ENCODE data around the gene MYOG. TPM values are rescaled to one million over a fixed set of nuclear protein-coding genes. Genes with fewer than 3 reads are reported as not detected.

The MYOG gene
- total and polyA plus RNA-seq, 11 donors: not detected

- intact Hi-C loops (cut with DNase I): loop anchor here in 9 of 10 donors (2.0 to 10.0 kb wide), 8 partner anchors 89 to 307 kb away; partner anchors contain the start of gene ADORA1 (in 6 of the 9)
- Histone ChIP-seq H3K36me3 (no peaks in the 10 kb centered on the region), H3K4me1 (peaks cover 0 to 73% (median 35%) of the 10 kb centered on the region in 12 donors), H3K4me3 (no peak overlapping the region), H3K27ac (peak overlapping the region; percentile 62 to 90 (median 74)), H3K9me3 (no peaks in the 10 kb centered on the region), H3K27me3 (peaks cover 0 to 5% (median 0%) of the 10 kb centered on the region in 9 donors)
- 23 to 29% (median 26%) methylated on average over 9 of the region's 9 CpGs for WGBS, 4 donors
- DNase-seq (peak; percentile 76 to 89 (median 80)), ATAC-seq (peak; percentile 76 to 87 (median 81))
- no peak for TF ChIP-seq POLR2A (IDR thresholded peaks at IDR 0.05)
- peak in 4 of 12 donors; percentile 7 to 36 (median 32) for TF ChIP-seq CTCF (IDR thresholded peaks at IDR 0.05)
Measured at GRCh38 chr1:203038217-203038741, 47.5 kb downstream of the MYOG start.

GRCh38 chr1:203037509-203038190, 48.2 kb downstream of the MYOG start:
- Histone ChIP-seq H3K27ac (peak overlapping the region; percentile 62 to 90 (median 74)), H3K9me3 (no peaks in the 10 kb centered on the region), H3K4me3 (no peak overlapping the region), H3K27me3 (peaks cover 0 to 5% (median 0%) of the 10 kb centered on the region in 9 donors), H3K36me3 (no peaks in the 10 kb centered on the region), H3K4me1 (peaks cover 0 to 73% (median 37%) of the 10 kb centered on the region in 12 donors)
- WGBS, 4 donors: 56 to 67% (median 64%) methylated on average over 10 of the region's 10 CpGs
- intact Hi-C loops (cut with DNase I): loop anchor here in 9 of 10 donors (2.0 to 10.0 kb wide), 8 partner anchors 90 to 307 kb away; partner anchors contain the start of gene ADORA1 (in 6 of the 9)
- ATAC-seq (peak; percentile 7 to 13 (median 10)), DNase-seq (no peak)
- TF ChIP-seq POLR2A (IDR thresholded peaks at IDR 0.05) (no peak), CTCF (IDR thresholded peaks at IDR 0.05) (no peak)

GRCh38 chr1:203036537-203036936, 49.3 kb downstream of the MYOG start:
- peaks cover 0 to 5% (median 0%) of the 10 kb centered on the region in 9 donors for H3K27me3 ChIP-seq
- H3K36me3 ChIP-seq: no peaks in the 10 kb centered on the region
- intact Hi-C loops (cut with DNase I): loop anchor here in 7 of 10 donors (5.0 to 10.0 kb wide), 5 partner anchors 91 to 308 kb away; partner anchors contain the start of gene ADORA1 (in 6 of the 7)
- DNase-seq: peak in 1 of 5 donors; percentile 20
- no peaks in the 10 kb centered on the region for H3K9me3 ChIP-seq
- H3K27ac ChIP-seq: peak overlapping the region in 7 of 12 donors; percentile 42 to 90 (median 74)
- 21 to 31% (median 22%) methylated on average over 2 of the region's 2 CpGs for WGBS, 4 donors
- no peak overlapping the region for H3K4me3 ChIP-seq
- no peak for ATAC-seq
- H3K4me1 ChIP-seq: peaks cover 0 to 69% (median 37%) of the 10 kb centered on the region in 12 donors
- no peak for TF ChIP-seq CTCF (IDR thresholded peaks at IDR 0.05)
- TF ChIP-seq POLR2A (IDR thresholded peaks at IDR 0.05): no peak

- 28 to 45% (median 34%) methylated on average over 4 of the region's 4 CpGs for WGBS, 4 donors
- TF ChIP-seq POLR2A (IDR thresholded peaks at IDR 0.05): no peak
- H3K27me3 ChIP-seq: peaks cover 0 to 5% (median 0%) of the 10 kb centered on the region in 9 donors
- DNase-seq (peak in 1 of 5 donors; percentile 24), ATAC-seq (no peak)
- H3K9me3 ChIP-seq: no peaks in the 10 kb centered on the region
- H3K4me3 ChIP-seq: no peak overlapping the region
- H3K27ac ChIP-seq: peak overlapping the region in 8 of 12 donors; percentile 15 to 90 (median 58)
- H3K36me3 ChIP-seq: no peaks in the 10 kb centered on the region
- intact Hi-C loops (cut with DNase I): loop anchor here in 7 of 10 donors (5.0 to 10.0 kb wide), 5 partner anchors 91 to 309 kb away; partner anchors contain the start of gene ADORA1 (in 6 of the 7)
- peaks cover 0 to 65% (median 37%) of the 10 kb centered on the region in 12 donors for H3K4me1 ChIP-seq
Measured at GRCh38 chr1:203036135-203036534, 49.7 kb downstream of the MYOG start.

Measured in heart left ventricle (tissue), 16 donors.